Femur (tissue), 1 donor: ENCODE results near the gene KCTD2.

Source experiments
- DNase-seq: peaks from one replicate; pipeline ENCODE4 v3.0.0-alpha.2; 2017

KCTD2 gene

DNA sequence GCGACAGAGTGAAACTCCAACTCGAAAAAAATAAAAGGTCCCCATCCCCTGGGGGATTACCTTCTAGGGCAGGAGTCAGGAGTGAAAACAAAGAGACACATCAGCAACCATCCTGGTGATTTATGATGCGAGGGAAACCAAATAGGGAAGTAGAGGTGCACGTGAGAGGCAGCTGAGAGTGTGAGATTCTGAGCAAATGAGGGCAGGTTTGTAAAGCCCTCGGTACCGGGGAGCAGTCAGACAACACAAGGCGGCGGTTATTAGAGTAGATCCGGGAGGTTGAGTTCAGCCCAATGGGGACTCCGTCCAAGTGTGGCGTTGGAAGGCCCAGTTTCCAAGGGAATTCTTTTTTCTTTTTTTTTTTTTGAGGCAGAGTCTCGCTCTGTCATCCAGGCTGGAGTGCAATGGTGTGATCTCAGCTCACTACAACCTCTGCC is 55.4 kb downstream of the KCTD2 start:
- no peak for DNase-seq

DNA sequence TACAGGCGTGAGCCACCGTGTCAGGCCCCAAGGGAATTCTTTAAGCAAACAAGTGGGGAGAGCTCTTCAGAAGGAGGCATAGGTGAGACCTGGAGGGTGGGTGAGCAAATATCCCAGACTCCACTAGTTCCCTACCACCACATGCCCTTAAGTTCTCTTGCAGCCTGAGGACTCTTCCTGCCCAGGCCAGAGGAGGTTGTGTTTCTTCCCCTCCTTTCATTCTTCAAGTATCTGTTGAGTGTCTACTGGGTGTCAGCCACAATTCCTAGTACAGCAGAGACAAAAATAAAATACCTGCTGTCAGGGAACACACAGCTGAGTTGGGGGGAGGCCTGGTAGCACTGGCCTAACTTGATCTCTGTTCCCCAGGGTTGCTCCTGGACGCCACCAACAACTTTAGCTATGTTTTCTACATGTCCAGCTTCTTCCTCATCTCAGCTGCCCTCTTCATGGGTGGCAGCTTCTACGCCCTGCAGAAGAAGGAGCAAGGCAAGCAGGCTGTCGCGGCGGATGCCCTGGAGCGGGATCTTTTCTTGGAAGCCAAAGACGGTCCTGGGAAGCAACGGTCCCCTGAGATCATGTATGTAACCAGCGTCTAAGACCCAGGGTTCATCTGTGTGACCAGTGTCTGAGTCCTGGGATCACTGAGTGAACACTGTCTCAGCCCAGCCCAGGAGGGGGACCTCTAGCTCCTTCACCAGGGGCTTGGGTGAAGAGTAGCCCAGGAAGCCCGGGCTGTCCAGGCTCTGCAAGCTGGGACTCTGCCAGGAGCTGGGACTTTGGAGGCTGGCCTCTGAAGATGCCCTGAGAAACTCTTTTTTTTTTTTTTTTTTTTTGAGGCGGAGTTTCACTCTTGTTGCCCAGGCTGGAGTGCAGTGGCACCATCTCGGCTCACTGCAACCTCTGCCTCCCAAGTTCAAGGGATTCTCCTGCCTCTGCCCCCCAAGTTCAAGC is 56.9 kb downstream of the KCTD2 start:
- no peak for DNase-seq

DNA sequence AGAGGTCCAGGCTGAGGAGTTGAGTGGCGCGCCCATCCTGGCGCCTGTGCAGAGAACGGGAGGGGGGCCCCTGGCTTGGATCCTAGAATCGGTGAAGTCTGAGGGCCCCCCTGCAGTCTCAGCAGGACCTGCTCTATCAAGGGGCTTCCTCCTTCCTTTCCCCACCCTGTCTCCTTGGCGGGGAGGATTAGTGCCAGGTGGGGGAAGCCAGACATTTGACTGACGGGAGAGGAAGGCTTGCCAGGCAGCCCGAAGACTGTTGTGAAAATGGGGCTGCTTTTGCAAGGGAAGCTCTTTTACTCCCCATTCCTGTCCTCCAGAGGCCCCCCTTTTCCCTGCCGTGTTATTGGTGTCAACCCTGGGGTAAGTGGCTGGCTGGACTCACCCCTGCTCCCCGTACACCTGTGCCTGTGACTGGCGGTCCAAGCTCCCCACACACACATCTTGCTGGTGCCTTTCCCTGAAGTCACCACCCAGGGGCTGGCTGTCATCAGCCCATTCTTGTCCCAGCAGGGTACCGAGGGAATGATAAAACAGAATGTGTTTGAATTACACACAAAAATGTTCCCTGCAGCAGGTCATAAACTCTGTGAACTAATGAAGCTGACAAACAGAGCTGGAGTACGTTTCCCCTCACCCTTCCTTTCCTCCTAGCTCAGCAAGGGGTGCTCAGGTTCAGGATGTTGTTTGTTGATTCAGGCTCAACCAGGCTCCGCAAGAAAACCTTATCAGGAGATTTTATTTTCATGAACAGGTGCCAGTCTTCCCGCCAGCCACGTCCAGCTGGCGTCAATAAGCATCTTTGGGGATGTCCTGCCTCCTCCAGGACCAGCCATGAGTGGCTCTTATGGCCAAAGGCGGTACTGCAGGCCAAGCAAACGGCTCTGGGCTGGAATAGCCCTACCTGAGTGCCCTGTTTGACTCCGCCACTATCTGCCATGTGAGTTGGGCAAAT is 58.4 kb downstream of the KCTD2 start:
- no peak for DNase-seq

DNA sequence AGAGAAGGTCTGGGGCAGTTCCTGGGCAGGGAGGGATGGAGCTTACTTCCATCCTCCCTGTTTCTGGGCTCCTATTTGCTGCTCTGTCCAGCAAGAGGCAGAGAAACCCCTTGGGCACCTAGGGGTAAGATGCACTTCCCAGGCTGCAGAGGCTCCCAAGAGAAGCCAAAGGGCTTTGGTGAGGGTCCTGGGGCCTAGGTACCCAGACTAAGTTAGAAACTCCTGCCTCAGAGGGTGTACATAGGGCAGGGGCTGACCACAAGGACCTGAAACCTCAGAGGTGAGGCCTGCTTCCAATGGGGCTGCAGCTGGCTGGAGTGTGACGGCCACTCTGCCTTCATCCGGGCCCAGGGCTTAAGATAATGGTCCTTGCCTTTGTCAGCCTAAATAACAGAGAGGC is 61.2 kb downstream of the KCTD2 start:
- no peak for DNase-seq

DNA sequence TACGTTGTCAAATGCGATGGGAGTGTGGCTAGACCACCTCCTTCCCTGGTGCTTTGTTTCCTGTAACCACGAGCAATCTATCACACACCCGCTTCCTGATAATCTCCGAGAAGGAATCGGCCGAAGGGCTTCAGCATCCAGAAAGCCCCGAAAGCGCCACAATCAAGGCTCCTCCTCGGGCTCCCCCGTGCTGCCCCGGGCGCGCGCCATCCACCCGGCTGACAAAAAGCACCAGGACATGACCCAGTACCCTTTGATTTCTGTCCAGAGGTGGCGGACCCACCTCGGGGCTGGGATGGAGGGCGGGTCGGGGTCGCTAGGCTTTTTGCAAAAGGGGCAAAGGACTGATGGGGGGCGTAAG is 62.0 kb downstream of the KCTD2 start:
- DNase-seq: no peak

DNA sequence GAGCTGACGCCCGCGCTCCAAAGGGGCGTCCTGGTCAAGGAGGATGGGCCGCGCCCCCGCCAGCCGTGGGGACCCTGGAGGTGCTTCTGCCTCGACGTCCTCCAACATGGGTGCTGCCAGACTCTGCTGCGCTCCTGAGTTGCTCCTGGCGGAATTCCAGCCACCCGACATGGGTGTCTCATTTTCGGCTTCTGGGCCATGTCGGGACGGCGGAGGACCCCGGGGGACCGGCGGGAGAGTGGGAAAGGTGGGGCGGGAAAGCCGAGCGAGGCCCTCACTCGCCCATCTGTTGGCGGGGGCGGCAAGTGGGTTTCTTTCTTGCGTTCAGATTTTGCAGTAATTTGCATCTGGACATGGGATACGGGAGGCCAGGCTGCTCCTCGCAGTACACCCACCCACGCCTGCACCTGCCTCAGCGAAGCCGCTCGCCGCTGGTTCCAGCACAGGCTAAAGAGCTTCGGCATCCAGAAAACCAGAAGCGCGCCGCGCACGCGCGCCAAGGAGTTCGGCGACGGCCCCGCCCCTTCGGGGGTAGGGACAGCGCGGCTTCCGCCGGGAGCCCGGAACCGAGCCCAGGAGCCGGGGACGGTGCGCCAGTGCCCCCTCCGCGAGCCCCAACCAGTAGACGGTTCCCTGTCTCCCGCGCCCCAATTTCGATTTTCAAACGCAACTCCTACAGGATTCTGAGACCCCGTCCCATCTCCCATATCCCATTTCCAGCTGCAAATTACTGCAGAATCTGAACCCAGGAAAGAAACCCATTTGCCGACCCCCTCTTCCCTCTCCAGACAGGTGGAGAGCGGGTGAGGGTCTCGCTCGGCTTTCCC is 62.6 kb downstream of the KCTD2 start, which contains the start of gene ARMC7:
ARMC7 (plus strand) TSS at position 563 of the 827 bp plus-strand sequence. CDS start 320 bp downstream, outside the sequence.
- peak; percentile 93 for DNase-seq

DNA sequence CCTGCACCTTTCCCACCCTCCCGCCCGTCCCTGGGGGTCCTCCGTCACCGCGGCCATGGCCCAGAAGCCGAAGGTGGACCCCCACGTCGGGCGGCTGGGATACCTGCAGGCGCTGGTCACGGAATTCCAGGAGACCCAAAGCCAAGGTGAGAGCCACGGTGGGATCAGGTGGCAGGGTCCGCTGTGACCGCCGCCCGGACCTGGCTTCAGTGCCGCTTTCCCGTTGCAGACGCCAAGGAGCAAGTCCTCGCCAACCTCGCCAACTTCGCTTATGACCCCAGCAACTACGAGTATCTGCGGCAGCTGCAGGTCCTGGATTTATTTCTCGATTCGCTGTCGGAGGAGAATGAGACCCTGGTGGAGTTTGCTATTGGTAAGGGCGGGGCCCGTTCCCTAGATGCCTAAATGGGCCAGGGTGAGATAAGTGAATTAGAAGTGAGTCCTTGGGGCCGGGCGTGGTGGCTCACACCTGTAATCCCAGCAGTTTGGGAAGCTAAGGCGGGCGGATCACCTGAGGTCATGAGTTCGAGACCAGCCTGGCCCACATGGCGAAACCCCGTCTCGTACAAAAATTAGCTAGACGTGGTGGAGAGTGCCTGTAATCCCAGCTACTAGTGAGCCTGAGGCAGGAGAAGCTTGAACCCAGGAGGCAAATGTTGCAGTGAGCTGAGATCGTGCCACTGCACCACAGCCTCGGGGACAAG is 63.4 kb downstream of the KCTD2 start:
- no peak for DNase-seq

DNA sequence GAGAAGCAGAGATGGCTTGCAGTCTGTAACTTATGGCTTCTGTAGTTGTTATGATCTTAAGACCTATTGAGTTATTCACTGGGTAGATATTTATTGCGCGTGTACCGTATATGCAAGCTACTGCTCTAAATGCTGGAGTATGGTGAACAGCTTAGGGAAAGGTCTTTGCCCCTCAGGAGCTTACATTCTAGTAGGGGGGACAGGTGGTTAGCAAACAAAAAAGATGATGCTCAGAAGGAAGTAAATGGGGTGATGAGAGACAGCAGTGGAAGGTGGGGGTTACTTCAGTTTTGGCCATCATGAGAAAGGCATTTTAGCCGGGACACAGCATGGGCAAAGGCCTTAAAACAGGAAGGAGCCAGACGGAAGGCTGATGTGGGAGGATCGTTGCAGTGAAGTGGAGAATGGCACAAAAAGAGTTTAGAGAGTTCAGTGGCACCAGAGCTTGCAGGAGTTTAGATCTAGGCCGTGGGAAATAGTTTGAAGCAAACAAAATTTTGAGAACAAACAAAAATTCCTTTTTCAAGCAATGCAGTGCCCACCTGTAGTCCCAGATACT is 64.8 kb downstream of the KCTD2 start:
- no peak for DNase-seq

DNA sequence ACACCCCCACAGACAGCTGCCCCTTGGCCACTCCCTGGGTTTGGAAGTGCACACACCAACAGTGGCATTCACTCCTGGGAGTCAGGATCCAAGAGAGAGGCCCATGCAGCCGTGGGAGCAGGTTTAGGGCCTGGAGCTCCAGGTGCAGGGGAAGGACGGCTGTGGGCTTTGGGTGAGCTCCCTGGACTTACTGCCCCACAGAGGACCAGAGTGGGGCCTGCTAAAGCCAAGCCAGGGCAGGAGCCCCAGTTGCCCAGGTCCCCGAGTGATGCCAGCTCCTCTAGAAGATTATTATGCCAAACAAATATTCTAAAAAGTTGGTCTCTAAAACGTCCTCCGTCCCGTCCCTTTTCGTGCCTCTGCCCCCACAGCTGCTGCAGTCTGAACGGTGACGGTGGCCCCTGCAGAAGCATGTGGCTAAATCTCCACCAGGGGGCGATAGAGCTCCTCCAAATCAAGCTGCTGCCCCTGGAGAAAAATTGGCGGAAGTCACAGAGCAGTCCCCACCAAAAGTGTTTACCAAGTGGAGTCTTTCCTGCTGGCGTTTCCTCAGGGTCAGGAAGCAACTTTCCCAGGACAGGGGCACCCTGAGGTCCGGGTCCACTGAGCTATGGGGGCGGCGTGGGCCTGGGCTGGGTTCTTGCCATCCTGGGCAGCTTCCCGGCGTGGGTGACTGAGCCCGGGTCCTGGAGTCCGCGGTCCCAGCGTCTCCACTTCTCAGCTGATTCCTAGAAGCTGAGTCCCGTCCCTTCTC is 67.0 kb downstream of the KCTD2 start:
- DNase-seq: peak; percentile 93

DNA sequence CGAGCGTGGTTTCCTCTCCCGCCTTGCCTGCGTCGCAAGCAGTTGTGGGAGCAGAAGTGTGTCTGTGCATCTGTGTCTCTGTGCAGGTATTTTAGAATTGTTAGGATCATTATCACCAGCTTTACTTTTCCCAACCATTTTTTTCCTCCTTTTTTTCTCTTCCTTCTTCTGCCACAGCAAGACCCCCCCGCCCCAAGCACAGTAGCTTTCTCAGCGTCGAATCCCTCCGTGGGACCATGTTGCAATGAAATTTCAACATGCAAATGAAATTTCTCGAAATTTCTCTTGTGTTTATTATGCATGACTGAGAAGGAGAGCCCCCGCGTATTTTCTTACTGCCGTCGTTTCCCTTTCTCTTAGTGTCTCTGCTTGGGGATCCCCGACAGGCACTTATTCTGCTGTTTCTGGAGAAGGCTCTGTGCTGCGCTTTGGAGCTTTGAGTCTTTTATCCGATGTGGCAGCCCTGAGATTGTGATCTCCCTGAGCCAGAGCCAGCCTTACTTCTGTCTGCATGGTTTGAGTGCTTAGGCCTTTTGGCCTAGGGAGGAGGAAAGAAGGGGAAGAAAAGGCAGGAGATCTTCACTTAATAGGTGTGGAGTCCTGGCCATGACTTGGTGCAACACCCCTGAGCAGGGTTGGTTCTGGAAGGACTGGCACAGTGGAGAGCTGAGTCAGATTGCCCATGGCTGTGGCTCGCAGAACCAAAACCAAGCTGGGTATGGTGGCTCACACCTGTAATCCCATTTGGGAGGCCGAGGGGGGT is 67.7 kb downstream of the KCTD2 start:
- DNase-seq: no peak
